IMR-90 (cell line): ENCODE measurements around the gene SIRT2. TPM values are rescaled to one million over a fixed set of nuclear protein-coding genes. Genes with fewer than 3 reads are reported as not detected.

Experiments used
- ATAC-seq: fragments of 200-7000 bp; cut with Tn5 transposase; 2 replicates; pipeline ENCODE4 v1.9.1; 2020; ENCODE audit warnings: low read depth, mild to moderate bottlenecking, moderate library complexity
- BruUV-seq: library from RNA; stranded (reverse); fragments of 400-500 nt; replicated peaks from 2 replicates; lab custom pipeline; 2021; lab: Mats Ljungman, UMichigan
- CTCF ChIA-PET: fragments of 300-600 bp; formaldehyde crosslinking; extraction: SDS; loops from one replicate; lab custom pipeline; 2021; ENCODE audit warnings: antibody characterized with exemption; lab: Yijun Ruan, JAX
- POLR2A ChIA-PET: fragments of 300-600 bp; sonication (Branson Sonifier 250); formaldehyde crosslinking; loops from one replicate; lab custom pipeline; 2022; ENCODE audit warnings: antibody characterized with exemption; ENCODE audit not compliant: unreplicated experiment; lab: Charles Lee
- DNase-seq: peaks from one replicate; pipeline ENCODE4 v3.0.0; 2013
- H2AFZ ChIP-seq: replicated peaks from 2 replicates; pipeline ENCODE3; 2013; ENCODE audit warnings: low read length, mild to moderate bottlenecking; ENCODE audit not compliant: poor library complexity
- H2AK5ac ChIP-seq: 2 replicates; pipeline ENCODE4 v1.6.1; 2013; ENCODE audit warnings: low read depth, low read length, inconsistent platforms
- H2AK9ac ChIP-seq: replicated peaks from 2 replicates; pipeline ENCODE3; 2013; ENCODE audit warnings: mild to moderate bottlenecking, low read depth, low read length, moderate library complexity; ENCODE audit not compliant: poor library complexity
- H2BK120ac ChIP-seq: 2 replicates; pipeline ENCODE4 v1.6.1; 2013; ENCODE audit warnings: low read depth, low read length, inconsistent platforms
- H2BK15ac ChIP-seq: 3 replicates; pipeline ENCODE4 v1.6.1; 2013; ENCODE audit warnings: low read depth, low read length, inconsistent platforms
- H2BK20ac ChIP-seq: 2 replicates; pipeline ENCODE4 v1.6.1; 2013; ENCODE audit warnings: low read depth, mild to moderate bottlenecking, inconsistent platforms, low read length, moderate library complexity
- H2BK5ac ChIP-seq: 2 replicates; pipeline ENCODE4 v1.6.1; 2013; ENCODE audit warnings: mild to moderate bottlenecking, low read depth, low read length, inconsistent platforms; ENCODE audit not compliant: poor library complexity, severe bottlenecking
- H3K14ac ChIP-seq: replicated peaks from 2 replicates; pipeline ENCODE4 v1.6.1; 2013; ENCODE audit warnings: low read depth, low read length, inconsistent platforms
- H3K18ac ChIP-seq: 2 replicates; pipeline ENCODE4 v1.6.1; 2013; ENCODE audit warnings: low read depth, low read length, control low read depth
- H3K23ac ChIP-seq: 2 replicates; pipeline ENCODE4 v1.6.1; 2013; ENCODE audit warnings: low read depth, low read length, inconsistent platforms
- H3K27ac ChIP-seq: 2 replicates; pipeline ENCODE4 v1.5.1; 2013; ENCODE audit warnings: mild to moderate bottlenecking, control low read depth, low read length; ENCODE audit not compliant: insufficient read depth
- H3K27me3 ChIP-seq: 2 replicates; pipeline ENCODE4 v1.6.1; 2013; ENCODE audit warnings: low read length; ENCODE audit not compliant: control insufficient read depth, insufficient read depth
- H3K36me3 ChIP-seq: 2 replicates; pipeline ENCODE4 v1.6.1; 2013; ENCODE audit warnings: low read length, mixed read lengths; ENCODE audit not compliant: control insufficient read depth, insufficient read depth
- H3K4ac ChIP-seq: 2 replicates; pipeline ENCODE4 v1.6.1; 2013; ENCODE audit warnings: low read depth, low read length, inconsistent platforms
- H3K4me1 ChIP-seq: 2 replicates; pipeline ENCODE4 v1.6.1; 2013; ENCODE audit warnings: low read length, mixed read lengths; ENCODE audit not compliant: control insufficient read depth, insufficient read depth
- H3K4me2 ChIP-seq: 2 replicates; pipeline ENCODE4 v1.6.1; 2013; ENCODE audit warnings: low read depth, mild to moderate bottlenecking, control low read depth, low read length, moderate library complexity
- H3K4me3 ChIP-seq: 2 replicates; pipeline ENCODE4 v1.5.1; 2013; ENCODE audit warnings: low read depth, mild to moderate bottlenecking, control low read depth, low read length, moderate library complexity; ENCODE audit not compliant: insufficient read depth
- H3K56ac ChIP-seq: 2 replicates; pipeline ENCODE4 v1.6.1; 2013; ENCODE audit warnings: low read length, inconsistent platforms; ENCODE audit not compliant: insufficient read depth; ENCODE audit errors: extremely low read depth
- H3K79me1 ChIP-seq, 2 experiments: 2 replicates each; pipeline ENCODE4 v1.6.1; 2013; ENCODE audit warnings: low read length in 2 of 2, inconsistent platforms in 1 of 2, low read depth in 1 of 2
- H3K9ac ChIP-seq: 2 replicates; pipeline ENCODE4 v1.6.1; 2013; ENCODE audit warnings: low read depth, low read length, control low read depth
- H3K9me1 ChIP-seq: 2 replicates; pipeline ENCODE4 v1.6.1; 2013; ENCODE audit warnings: low read length, inconsistent platforms; ENCODE audit not compliant: insufficient read depth
- H3K9me3 ChIP-seq: 2 replicates; pipeline ENCODE4 v1.6.1; 2013; ENCODE audit warnings: low read length; ENCODE audit not compliant: control insufficient read depth, insufficient read depth
- H4K20me1 ChIP-seq: 2 replicates; pipeline ENCODE4 v1.6.1; 2013; ENCODE audit warnings: low read length, inconsistent platforms; ENCODE audit not compliant: insufficient read depth
- H4K5ac ChIP-seq: 2 replicates; pipeline ENCODE4 v1.6.1; 2013; ENCODE audit warnings: mild to moderate bottlenecking, low read depth, low read length, control low read depth
- H4K8ac ChIP-seq, 2 experiments: 2 replicates each; pipeline ENCODE4 v1.6.1; 2013; ENCODE audit warnings: low read depth in 2 of 2, low read length in 2 of 2, control low read depth in 1 of 2, inconsistent platforms in 1 of 2
- H4K91ac ChIP-seq: 2 replicates; pipeline ENCODE4 v1.6.1; 2013; ENCODE audit warnings: low read depth, low read length, inconsistent platforms; ENCODE audit not compliant: insufficient read depth
- CEBPB ChIP-seq: IDR thresholded peaks from 2 replicates; pipeline ENCODE4 v1.6.1; 2012; ENCODE audit warnings: low read depth, low read length, improper control_type of control experiment
- CHD1 ChIP-seq: IDR thresholded peaks from 2 replicates; pipeline ENCODE4 v1.6.1; 2012; ENCODE audit warnings: low read depth, low read length, improper control_type of control experiment
- CTCF ChIP-seq: conservative IDR thresholded peaks from 2 replicates; pipeline ENCODE4 v1.5.1; 2012; ENCODE audit warnings: mild to moderate bottlenecking, low read depth, low read length, improper control_type of control experiment
- FOS ChIP-seq: fragments of 150-350 bp; IDR thresholded peaks from 2 replicates; pipeline ENCODE4 v1.6.1; 2016; ENCODE audit warnings: low read depth, low read length
- MAZ ChIP-seq: IDR thresholded peaks from 2 replicates; pipeline ENCODE4 v1.6.1; 2012; ENCODE audit warnings: low read depth, mild to moderate bottlenecking, low read length, improper control_type of control experiment, moderate library complexity, borderline replicate concordance
- NFE2L2 ChIP-seq: fragments of 150-350 bp; IDR thresholded peaks from 2 replicates; pipeline ENCODE4 v1.6.1; 2016; ENCODE audit warnings: low read depth, mild to moderate bottlenecking, low read length
- POLR2A ChIP-seq: IDR thresholded peaks from 2 replicates; pipeline ENCODE4 v1.6.1; 2012; ENCODE audit warnings: mild to moderate bottlenecking, low read depth, low read length
- RAD21 ChIP-seq: IDR thresholded peaks from 2 replicates; pipeline ENCODE4 v1.6.1; 2012; ENCODE audit warnings: low read length, improper control_type of control experiment
- RCOR1 ChIP-seq: IDR thresholded peaks from 2 replicates; pipeline ENCODE4 v1.6.1; 2012; ENCODE audit warnings: mild to moderate bottlenecking, low read length, improper control_type of control experiment; ENCODE audit not compliant: insufficient replicate concordance
- RFX5 ChIP-seq: IDR thresholded peaks from 2 replicates; pipeline ENCODE4 v1.8.0; 2012; ENCODE audit warnings: low read depth, mild to moderate bottlenecking, low read length, moderate library complexity
- SMC3 ChIP-seq: fragments of 150-350 bp; IDR thresholded peaks from 2 replicates; pipeline ENCODE4 v1.6.1; 2016; ENCODE audit warnings: low read depth, mild to moderate bottlenecking, antibody characterized with exemption, low read length, moderate library complexity
- USF2 ChIP-seq: fragments of 150-350 bp; IDR thresholded peaks from 2 replicates; pipeline ENCODE4 v1.6.1; 2017; ENCODE audit warnings: mild to moderate bottlenecking, antibody characterized with exemption, low read length, low read depth
- WGBS, 2 experiments: methylation state at CpG; one replicate each; pipeline versions ENCODE4 v1.1.5 to v1.1.7; 2013; ENCODE audit warnings: missing lambda C conversion rate in 2 of 2; ENCODE audit not compliant: insufficient read length in 1 of 2; ENCODE audit errors: extremely low coverage in 2 of 2; 5-methylcytosine and 5-hydroxymethylcytosine counted together
- dilution Hi-C: fragments of 300-500 bp; cut with HindIII; formaldehyde crosslinking; loops from one replicate; pipeline ENCODE4 v1.14.3; 2018; ENCODE audit warnings: low sequenced_read_pairs; ENCODE audit not compliant: unreplicated experiment
- in situ Hi-C: fragments of 300-500 bp; cut with MboI; formaldehyde crosslinking; loops from 3 replicates; pipeline ENCODE4 v1.14.3; 2019; ENCODE audit warnings: low sequenced_read_pairs, inconsistent platforms, mixed read lengths
- intact Hi-C: fragments of 100-400 bp; cut with micrococcal nuclease; formaldehyde crosslinking; loops from 2 replicates; pipeline ENCODE4 v1.10.0; 2022
- polyA plus RNA-seq, 3 experiments: library from polyadenylated mRNA; depleted of rRNA; stranded (reverse); fragments of >200 nt; gene quantifications; 2 replicates each; pipeline ENCODE4 v1.2.3, GENCODE V29; 2012; ENCODE audit warnings: low replicate concordance in 1 of 3
- total RNA-seq: library from RNA; depleted of rRNA; stranded (reverse); fragments of >200 nt; gene quantifications from 2 replicates; pipeline ENCODE4 v1.2.3, GENCODE V29; 2012

SIRT2 gene
- total and polyA plus RNA-seq, 2 of the 4 experiments (the other 2 are of a cell fraction), result 43.0 to 50.0 TPM

DNA sequence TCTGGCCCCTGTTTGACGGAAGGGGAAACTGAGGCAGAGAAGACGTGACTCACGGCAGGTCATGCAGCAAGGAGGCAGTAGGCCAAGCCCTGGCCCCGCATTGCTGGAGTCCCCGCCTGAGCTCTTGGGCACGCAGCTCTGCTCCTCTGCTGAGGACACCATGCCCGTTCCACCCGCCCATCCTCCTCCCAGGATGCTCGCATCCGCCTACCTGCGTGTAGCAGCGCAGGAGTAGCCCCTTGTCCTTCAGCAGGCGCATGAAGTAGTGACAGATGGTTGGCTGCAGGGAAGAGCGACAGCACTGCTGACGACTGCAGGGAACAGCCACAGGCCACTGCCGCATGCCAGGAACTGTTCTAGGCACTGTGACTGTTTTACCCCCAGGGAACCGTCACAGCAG is 10.5 kb downstream of the SIRT2 start:
- intact Hi-C loops (no loop called here), dilution Hi-C loops (no loop called here), in situ Hi-C loops (no loop called here)
- Histone ChIP-seq H3K18ac (no peak overlapping the region), H3K9me1 (0 out of 2 replicates have a peak, but pooled peaks cover 2% of the 10 kb centered on the region), H3K4me1 (no peaks in the 10 kb centered on the region), H4K8ac (no peak overlapping the region), H3K4me3 (no peak overlapping the region), H3K27ac (no peak overlapping the region), H3K27me3 (no peaks in the 10 kb centered on the region), H4K5ac (no peak overlapping the region), H2BK20ac (no peak overlapping the region), H3K36me3 (peaks cover 21% of the 10 kb centered on the region), H3K4ac (no peak overlapping the region), H3K9me3 (no peaks in the 10 kb centered on the region), H2BK15ac (no peak overlapping the region), H3K56ac (no peak overlapping the region), H3K23ac (no peak overlapping the region), H4K20me1 (no peaks in the 10 kb centered on the region; the same call in 1 of the 2 replicates), H4K91ac (no peak overlapping the region), H2BK5ac (no peak overlapping the region), H3K79me1 (no peaks in the 10 kb centered on the region), H3K4me2 (no peak overlapping the region), H3K9ac (no peak overlapping the region), H2AFZ (no peak overlapping the region), H2BK120ac (no peak overlapping the region), H2AK9ac (no peak overlapping the region), H2AK5ac (no peak overlapping the region), H3K14ac (no peak overlapping the region)
- BruUV-seq, result no TSS peak
- 90% methylated on average over 9 of the region's 17 CpGs; no CpG with 5 or more reads in 1 of the 2 experiments for WGBS, 2 experiments
- DNase-seq, result no peak
- TF ChIP-seq USF2 (no peak), MAZ (no peak), RAD21 (no peak), POLR2A (no peak), CTCF (no peak), SMC3 (no peak), RCOR1 (no peak), NFE2L2 (no peak), CEBPB (no peak), CHD1 (no peak), RFX5 (no peak), FOS (no peak)
- ATAC-seq, result no peak
- POLR2A ChIA-PET, result no interaction called here
- CTCF ChIA-PET, result no interaction called here
